ENCODE measurements around the gene FBXO30. TPM values are rescaled to one million over a fixed set of nuclear protein-coding genes. Genes with fewer than 3 reads are reported as not detected.

Gene FBXO30
- total RNA-seq, 1 donor from 2014 or later, result 10.1 TPM

DNA sequence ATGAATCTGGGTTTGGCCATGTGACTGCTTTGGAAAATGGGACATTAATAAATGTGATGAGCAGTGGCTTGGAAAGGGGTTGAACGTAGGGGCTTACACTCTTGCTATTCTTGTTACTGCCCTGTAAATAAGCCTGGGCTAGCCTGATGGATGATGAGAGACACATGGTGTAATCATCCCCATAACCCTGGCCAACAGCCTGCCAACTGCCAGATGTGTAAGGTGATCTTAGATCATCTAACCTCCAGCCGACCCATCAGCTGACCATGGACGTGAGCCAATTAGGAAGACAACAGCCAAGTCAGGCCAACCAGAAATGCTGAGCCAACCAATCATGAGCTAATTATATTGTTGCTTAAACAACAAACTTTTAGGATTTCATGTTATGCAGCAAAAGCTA lies 25.2 kb downstream of the FBXO30 start:
- TF ChIP-seq, protein P1, sequence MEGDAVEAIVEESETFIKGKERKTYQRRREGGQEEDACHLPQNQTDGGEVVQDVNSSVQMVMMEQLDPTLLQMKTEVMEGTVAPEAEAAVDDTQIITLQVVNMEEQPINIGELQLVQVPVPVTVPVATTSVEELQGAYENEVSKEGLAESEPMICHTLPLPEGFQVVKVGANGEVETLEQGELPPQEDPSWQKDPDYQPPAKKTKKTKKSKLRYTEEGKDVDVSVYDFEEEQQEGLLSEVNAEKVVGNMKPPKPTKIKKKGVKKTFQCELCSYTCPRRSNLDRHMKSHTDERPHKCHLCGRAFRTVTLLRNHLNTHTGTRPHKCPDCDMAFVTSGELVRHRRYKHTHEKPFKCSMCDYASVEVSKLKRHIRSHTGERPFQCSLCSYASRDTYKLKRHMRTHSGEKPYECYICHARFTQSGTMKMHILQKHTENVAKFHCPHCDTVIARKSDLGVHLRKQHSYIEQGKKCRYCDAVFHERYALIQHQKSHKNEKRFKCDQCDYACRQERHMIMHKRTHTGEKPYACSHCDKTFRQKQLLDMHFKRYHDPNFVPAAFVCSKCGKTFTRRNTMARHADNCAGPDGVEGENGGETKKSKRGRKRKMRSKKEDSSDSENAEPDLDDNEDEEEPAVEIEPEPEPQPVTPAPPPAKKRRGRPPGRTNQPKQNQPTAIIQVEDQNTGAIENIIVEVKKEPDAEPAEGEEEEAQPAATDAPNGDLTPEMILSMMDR (IDR thresholded peaks at IDR 0.05; ENCODE audit: insufficient read depth, low read length, poor library complexity, severe bottlenecking), result no peak
- DNase-seq (ENCODE audit: low read depth), result no peak
- H3K36me3 ChIP-seq (ENCODE audit: control insufficient read depth, insufficient read depth, low read length), result no peaks in the 10 kb centered on the region

DNA sequence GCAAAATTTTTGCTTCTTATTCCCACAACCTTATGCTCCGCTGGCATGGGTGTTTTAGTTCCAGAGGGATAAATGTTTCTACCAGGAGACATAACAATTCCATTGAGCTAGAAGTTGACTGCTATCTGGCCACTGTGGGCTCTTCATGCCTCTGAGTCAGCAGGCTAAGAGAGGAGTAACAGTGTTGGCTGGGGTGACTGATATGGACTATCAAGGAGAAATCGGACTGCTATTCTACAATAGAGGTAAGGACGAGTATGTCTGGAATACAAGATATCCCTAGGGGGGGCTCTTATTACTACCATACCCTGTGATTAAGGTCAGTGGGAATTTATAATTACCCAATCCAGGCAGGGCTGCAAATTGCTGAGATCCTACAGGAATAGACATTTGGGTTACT lies 26.9 kb downstream of the FBXO30 start:
- TF ChIP-seq, protein P1 (IDR thresholded peaks at IDR 0.05; ENCODE audit: insufficient read depth, low read length, poor library complexity, severe bottlenecking), result no peak
- Histone ChIP-seq H3K36me3 (ENCODE audit: control insufficient read depth, insufficient read depth, low read length) (no peaks in the 10 kb centered on the region), H3K4me3 (ENCODE audit: low read depth, low read length) (no peak overlapping the region), H3K27me3 (ENCODE audit: control insufficient read depth, insufficient read depth, low read length) (no peaks in the 10 kb centered on the region)
- DNase-seq (ENCODE audit: low read depth), result no peak

More for the DNA sequence above, 25.2 kb downstream of the FBXO30 start:
- no peak overlapping the region for H3K4me3 ChIP-seq (ENCODE audit: low read depth, low read length)
- no peaks in the 10 kb centered on the region for H3K27me3 ChIP-seq (ENCODE audit: control insufficient read depth, insufficient read depth, low read length)

DNA sequence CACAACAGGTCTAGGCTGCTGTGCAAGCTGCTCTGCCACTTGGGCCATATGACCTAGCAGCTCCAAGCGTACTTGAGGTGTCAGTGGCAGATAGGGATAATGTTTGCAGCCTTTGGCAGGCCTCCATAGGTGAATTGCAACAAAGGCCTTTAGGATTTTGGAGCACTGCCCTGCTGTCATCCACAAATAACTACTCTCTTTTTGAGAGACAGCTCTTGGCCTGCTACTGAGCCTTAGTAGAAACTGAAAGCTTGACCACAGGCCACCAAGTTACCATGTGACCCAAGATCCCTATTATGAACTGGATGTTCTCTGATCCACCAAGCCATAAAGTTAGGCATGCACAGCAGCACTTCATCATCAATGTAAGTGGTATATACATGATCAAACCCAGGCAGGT lies 29.9 kb downstream of the FBXO30 start:
- no peak for DNase-seq (ENCODE audit: low read depth)
- no peaks in the 10 kb centered on the region for H3K27me3 ChIP-seq (ENCODE audit: control insufficient read depth, insufficient read depth, low read length)
- H3K36me3 ChIP-seq (ENCODE audit: control insufficient read depth, insufficient read depth, low read length), result no peaks in the 10 kb centered on the region
- TF ChIP-seq, protein P1 (IDR thresholded peaks at IDR 0.05; ENCODE audit: insufficient read depth, low read length, poor library complexity, severe bottlenecking), result no peak
- no peak overlapping the region for H3K4me3 ChIP-seq (ENCODE audit: low read depth, low read length)

DNA sequence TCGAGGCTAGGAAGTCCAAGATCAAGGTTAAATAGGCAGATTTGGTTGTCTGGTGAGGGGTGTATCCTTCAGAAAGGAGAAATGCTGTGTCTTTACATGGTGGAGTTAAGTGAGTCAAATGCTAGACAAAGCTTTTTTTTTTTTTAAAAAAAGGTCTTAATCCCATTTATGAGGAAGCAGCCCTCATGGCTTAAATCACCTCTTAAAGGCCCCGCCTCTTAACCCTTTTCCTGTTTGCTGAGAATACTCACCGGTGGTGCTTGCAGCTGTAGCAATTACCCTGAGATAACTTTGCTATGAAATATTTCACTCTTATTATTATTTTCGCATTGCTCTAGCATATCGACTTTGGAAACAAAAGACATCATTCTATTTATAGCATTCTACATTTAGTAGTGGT lies 30.8 kb downstream of the FBXO30 start:
- H3K4me3 ChIP-seq (ENCODE audit: low read depth, low read length), result no peak overlapping the region
- no peak for DNase-seq (ENCODE audit: low read depth)
- H3K27me3 ChIP-seq (ENCODE audit: control insufficient read depth, insufficient read depth, low read length), result no peaks in the 10 kb centered on the region
- H3K36me3 ChIP-seq (ENCODE audit: control insufficient read depth, insufficient read depth, low read length), result no peaks in the 10 kb centered on the region
- TF ChIP-seq, protein P1 (IDR thresholded peaks at IDR 0.05; ENCODE audit: insufficient read depth, low read length, poor library complexity, severe bottlenecking), result no peak

DNA sequence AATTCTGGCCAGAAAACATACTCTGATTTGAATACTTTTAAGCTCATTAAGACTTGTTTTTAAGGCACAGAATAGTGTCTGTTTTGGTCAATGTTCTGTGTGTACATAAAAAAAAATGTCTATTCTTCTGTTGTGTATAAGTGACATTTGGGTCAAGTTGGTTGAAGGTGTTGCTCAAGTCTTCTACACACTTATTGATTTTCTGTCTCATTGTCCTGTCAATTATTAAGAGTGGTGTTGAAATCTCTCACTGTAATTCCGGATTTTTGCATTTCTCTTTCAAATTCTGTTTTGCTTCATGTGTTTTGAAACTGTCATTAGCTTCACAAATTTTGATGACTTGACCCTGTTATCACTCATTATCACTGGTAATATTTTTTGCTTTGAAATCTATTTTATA lies 41.7 kb downstream of the FBXO30 start:
- DNase-seq (ENCODE audit: low read depth), result no peak
- no peaks in the 10 kb centered on the region for H3K27me3 ChIP-seq (ENCODE audit: control insufficient read depth, insufficient read depth, low read length)
- no peaks in the 10 kb centered on the region for H3K36me3 ChIP-seq (ENCODE audit: control insufficient read depth, insufficient read depth, low read length)
- H3K4me3 ChIP-seq (ENCODE audit: low read depth, low read length), result no peak overlapping the region
- TF ChIP-seq, protein P1 (IDR thresholded peaks at IDR 0.05; ENCODE audit: insufficient read depth, low read length, poor library complexity, severe bottlenecking), result no peak

DNA sequence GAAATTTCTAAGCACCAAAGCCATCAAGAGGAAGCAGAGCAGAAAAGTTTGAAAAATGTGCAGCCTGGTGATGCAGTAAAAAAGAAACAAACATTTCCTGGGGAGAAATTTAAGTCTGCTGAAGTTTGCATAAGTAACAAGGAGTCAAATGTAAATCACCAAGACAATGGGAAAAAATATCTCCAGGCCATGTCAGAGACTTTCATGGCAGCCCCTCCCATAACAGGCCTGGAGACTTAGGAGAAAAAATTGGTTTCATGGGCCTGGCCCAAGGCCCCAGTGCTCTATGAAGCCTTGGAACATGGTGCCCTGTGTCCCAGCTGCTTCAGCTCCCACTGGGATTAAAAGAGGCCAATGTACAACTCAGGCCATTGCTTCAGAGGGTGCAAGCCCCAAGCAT lies 49.1 kb downstream of the FBXO30 start:
- TF ChIP-seq, protein P1 (IDR thresholded peaks at IDR 0.05; ENCODE audit: insufficient read depth, low read length, poor library complexity, severe bottlenecking), result no peak
- no peak for DNase-seq (ENCODE audit: low read depth)
- H3K36me3 ChIP-seq (ENCODE audit: control insufficient read depth, insufficient read depth, low read length), result no peaks in the 10 kb centered on the region
- no peaks in the 10 kb centered on the region for H3K27me3 ChIP-seq (ENCODE audit: control insufficient read depth, insufficient read depth, low read length)
- no peak overlapping the region for H3K4me3 ChIP-seq (ENCODE audit: low read depth, low read length)

Data from kidney epithelial cell (primary cell).